Measurements from ENCODE around the gene IL17A. TPM values are rescaled to one million over a fixed set of nuclear protein-coding genes. Genes with fewer than 3 reads are reported as not detected.

IL17A gene
- total RNA-seq, 1 experiment from 2014 or later, result not detected

- POLR2A ChIA-PET, result no interaction called here
- intact Hi-C loops (cut with micrococcal nuclease; ENCODE audit: unreplicated experiment) (no loop called here), in situ Hi-C loops (cut with HindIII; ENCODE audit: low pct_unique_long_range_greater_than_20kb, low sequenced_read_pairs) (no loop called here)
- Histone ChIP-seq H3K36me3 (ENCODE audit: control insufficient read depth, insufficient read depth, low read length) (no peaks in the 10 kb centered on the region), H3K9me3 (ENCODE audit: control insufficient read depth, insufficient read depth, low read depth, low read length) (no peaks in the 10 kb centered on the region), H3K27me3 (ENCODE audit: control insufficient read depth, insufficient read depth, low read length) (peaks cover 20% of the 10 kb centered on the region), H3K4me3 (ENCODE audit: low read depth in 2 of 2, low read length in 2 of 2) (no peak overlapping the region), H3K27ac (ENCODE audit: low read length) (no peak overlapping the region), H3K4me1 (ENCODE audit: control insufficient read depth, insufficient read depth, low read length) (no peaks in the 10 kb centered on the region)
- no TSS peak for BruUV-seq (replicated peaks)
- ATAC-seq (no peak), DNase-seq (ENCODE audit: low read depth, low spot score) (no peak)
- CTCF ChIA-PET, result no interaction called here
- TF ChIP-seq CTCF (IDR thresholded peaks at IDR 0.05), result no peak
- no peak for TF ChIP-seq TCF7L2 (IDR thresholded peaks at IDR 0.05; ENCODE audit: low read depth, low read length)
- TF ChIP-seq POLR2AphosphoS5 (IDR thresholded peaks at IDR 0.05; ENCODE audit: low read depth, low read length), result no peak
These were observed 47.9 kb upstream of the IL17A start for GRCh38 chr6:52138284-52138683.

DNA sequence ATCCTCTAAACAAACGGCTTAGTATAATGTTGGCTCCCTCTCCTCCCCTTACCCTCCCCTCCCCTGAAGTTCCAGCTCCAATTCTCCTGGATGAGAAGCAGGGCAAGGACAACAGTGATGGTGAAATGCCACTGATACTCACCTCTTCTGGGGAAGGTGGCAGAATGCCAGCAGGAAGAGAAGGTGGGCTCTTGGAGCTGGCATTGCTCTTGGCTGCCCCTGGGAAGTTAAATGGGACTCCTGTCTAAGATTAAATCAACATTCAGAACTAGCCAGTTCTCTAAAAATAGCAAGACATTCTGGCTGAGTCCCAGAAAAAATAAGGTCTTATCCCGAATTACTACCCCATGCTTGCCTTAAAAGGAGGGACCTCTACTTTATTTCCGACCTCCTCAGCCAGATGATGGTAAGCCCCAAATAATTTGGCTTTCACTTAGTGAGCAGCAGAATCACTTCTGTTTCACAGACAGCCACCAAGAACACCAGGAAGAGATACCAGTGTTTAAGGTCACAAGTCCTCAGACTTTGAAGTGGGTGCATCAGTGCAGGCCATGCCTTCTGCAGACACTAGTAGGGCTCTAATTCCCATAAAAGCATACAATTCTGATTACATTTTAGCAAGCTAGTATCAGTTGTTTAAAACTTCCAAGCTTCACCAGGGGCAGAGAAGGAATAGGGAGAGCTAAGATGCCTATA, 46.0 kb upstream of the IL17A start:
- Histone ChIP-seq H3K27me3 (ENCODE audit: control insufficient read depth, insufficient read depth, low read length) (peaks cover 26% of the 10 kb centered on the region), H3K4me3 (ENCODE audit: low read depth in 2 of 2, low read length in 2 of 2) (no peak overlapping the region), H3K36me3 (ENCODE audit: control insufficient read depth, insufficient read depth, low read length) (no peaks in the 10 kb centered on the region), H3K27ac (ENCODE audit: low read length) (no peak overlapping the region), H3K4me1 (ENCODE audit: control insufficient read depth, insufficient read depth, low read length) (no peaks in the 10 kb centered on the region), H3K9me3 (ENCODE audit: control insufficient read depth, insufficient read depth, low read depth, low read length) (no peaks in the 10 kb centered on the region)
- ChIA-PET CTCF (no interaction called here), POLR2A (no interaction called here)
- in situ Hi-C loops (cut with HindIII; ENCODE audit: low pct_unique_long_range_greater_than_20kb, low sequenced_read_pairs), result no loop called here
- ATAC-seq (no peak), DNase-seq (ENCODE audit: low read depth, low spot score) (no peak)
- TF ChIP-seq POLR2AphosphoS5 (IDR thresholded peaks at IDR 0.05; ENCODE audit: low read depth, low read length), result no peak
- no TSS peak for BruUV-seq (replicated peaks)
- intact Hi-C loops (cut with micrococcal nuclease; ENCODE audit: unreplicated experiment), result no loop called here

- H3K36me3 ChIP-seq (ENCODE audit: control insufficient read depth, insufficient read depth, low read length), result no peaks in the 10 kb centered on the region
- POLR2A ChIA-PET, result no interaction called here
- H3K27ac ChIP-seq (ENCODE audit: low read length), result no peak overlapping the region
- TF ChIP-seq CTCF (IDR thresholded peaks at IDR 0.05), result no peak
- TF ChIP-seq TCF7L2 (IDR thresholded peaks at IDR 0.05; ENCODE audit: low read depth, low read length), result no peak
- TF ChIP-seq POLR2AphosphoS5 (IDR thresholded peaks at IDR 0.05; ENCODE audit: low read depth, low read length), result no peak
- TF ChIP-seq REST (IDR thresholded peaks at IDR 0.05; ENCODE audit: insufficient read depth in 1 of 2, low read depth in 2 of 2, low read length in 1 of 2), result no peak
- no peak for TF ChIP-seq SIN3A (IDR thresholded peaks at IDR 0.05; ENCODE audit: borderline replicate concordance, insufficient read depth, low read depth, low read length)
- no TSS peak for BruUV-seq (replicated peaks)
- H3K4me1 ChIP-seq (ENCODE audit: control insufficient read depth, insufficient read depth, low read length), result no peaks in the 10 kb centered on the region
- in situ Hi-C loops (cut with HindIII; ENCODE audit: low pct_unique_long_range_greater_than_20kb, low sequenced_read_pairs) (no loop called here), intact Hi-C loops (cut with micrococcal nuclease; ENCODE audit: unreplicated experiment) (no loop called here)
- CTCF ChIA-PET, result no interaction called here
- no peak for ATAC-seq
- H3K4me3 ChIP-seq (ENCODE audit: low read depth in 2 of 2, low read length in 2 of 2), result no peak overlapping the region
- no peaks in the 10 kb centered on the region for H3K9me3 ChIP-seq (ENCODE audit: control insufficient read depth, insufficient read depth, low read depth, low read length)
- H3K27me3 ChIP-seq (ENCODE audit: control insufficient read depth, insufficient read depth, low read length), result peaks cover 20% of the 10 kb centered on the region
- DNase-seq (ENCODE audit: low read depth, low spot score), result no peak
These were observed 44.6 kb upstream of the IL17A start for GRCh38 chr6:52141596-52141995.

Data from Panc1 (cell line).